ENCODE results near the gene LARP1.

The LARP1 gene

GRCh38 chr5:154764967-154765366 lies 9.8 kb downstream of the LARP1 start:
- no peak overlapping the region for H3K4me3 ChIP-seq (replicated peaks in 1 of 2; ENCODE audit: low read depth in 2 of 2, low read length in 2 of 2)
- no peak for DNase-seq (ENCODE audit: low read depth in 2 of 2)
- TF ChIP-seq CTCF (IDR thresholded peaks at IDR 0.05; ENCODE audit: low read depth, low read length): no peak

DNA sequence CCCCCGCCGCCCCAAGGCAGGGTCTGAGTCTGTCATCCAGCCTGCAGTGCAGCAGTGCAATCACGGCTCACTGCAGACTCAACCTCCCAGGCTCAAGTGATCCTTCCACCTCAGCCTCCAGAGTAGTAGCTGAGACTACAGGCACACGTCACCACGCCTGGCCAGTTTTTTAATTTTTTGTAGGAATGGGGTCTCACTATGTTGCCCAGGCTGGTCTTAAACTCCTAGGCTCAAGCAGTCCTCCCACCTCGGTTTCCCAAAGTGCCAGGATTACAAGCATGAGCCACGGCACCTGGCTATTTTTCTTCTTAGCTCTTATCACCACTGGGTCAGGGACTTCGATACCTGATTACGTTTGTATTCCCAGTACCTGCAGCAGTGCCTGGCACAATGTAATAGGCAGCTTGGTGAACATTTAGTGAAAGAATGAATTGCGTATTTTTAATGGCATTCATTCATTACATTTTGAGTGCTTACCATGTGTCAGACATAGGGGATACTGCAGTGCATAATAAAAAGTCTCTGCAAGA lies 10.3 kb downstream of the LARP1 start:
- TF ChIP-seq CTCF (IDR thresholded peaks at IDR 0.05; ENCODE audit: low read depth, low read length): no peak

GRCh38 chr5:154766558-154767281 lies 11.5 kb downstream of the LARP1 start:
- TF ChIP-seq CTCF (IDR thresholded peaks at IDR 0.05; ENCODE audit: low read depth, low read length): no peak
- H3K4me3 ChIP-seq (replicated peaks in 1 of 2; ENCODE audit: low read depth in 2 of 2, low read length in 2 of 2): no peak overlapping the region
- DNase-seq (ENCODE audit: low read depth in 2 of 2): no peak

More for the DNA sequence above, 10.3 kb downstream of the LARP1 start:
- DNase-seq (ENCODE audit: low read depth in 2 of 2): no peak
- no peak overlapping the region for H3K4me3 ChIP-seq (replicated peaks in 1 of 2; ENCODE audit: low read depth in 2 of 2, low read length in 2 of 2)

DNA sequence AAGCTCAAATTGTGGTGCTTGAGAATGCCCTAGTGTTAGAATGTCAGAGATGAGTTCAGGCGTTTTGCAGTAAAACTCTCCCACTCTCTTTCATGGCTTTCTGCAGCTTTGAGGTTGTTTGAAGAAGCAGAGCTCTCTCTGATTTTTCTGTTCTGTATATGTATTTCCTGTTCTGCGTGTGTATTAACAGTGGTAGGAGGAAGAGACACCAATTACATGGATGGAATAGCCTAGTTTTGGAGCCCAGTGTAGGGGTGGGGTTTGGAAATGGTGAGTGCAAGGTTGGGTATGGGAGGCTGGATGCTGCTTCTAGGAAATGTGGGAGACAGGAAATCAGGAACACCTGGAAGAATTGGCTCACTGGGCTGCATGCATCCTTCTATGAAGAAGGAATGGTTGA lies 12.4 kb downstream of the LARP1 start:
- no peak overlapping the region for H3K4me3 ChIP-seq (replicated peaks in 1 of 2; ENCODE audit: low read depth in 2 of 2, low read length in 2 of 2)
- no peak for TF ChIP-seq CTCF (IDR thresholded peaks at IDR 0.05; ENCODE audit: low read depth, low read length)
- no peak for DNase-seq (ENCODE audit: low read depth in 2 of 2)

DNA sequence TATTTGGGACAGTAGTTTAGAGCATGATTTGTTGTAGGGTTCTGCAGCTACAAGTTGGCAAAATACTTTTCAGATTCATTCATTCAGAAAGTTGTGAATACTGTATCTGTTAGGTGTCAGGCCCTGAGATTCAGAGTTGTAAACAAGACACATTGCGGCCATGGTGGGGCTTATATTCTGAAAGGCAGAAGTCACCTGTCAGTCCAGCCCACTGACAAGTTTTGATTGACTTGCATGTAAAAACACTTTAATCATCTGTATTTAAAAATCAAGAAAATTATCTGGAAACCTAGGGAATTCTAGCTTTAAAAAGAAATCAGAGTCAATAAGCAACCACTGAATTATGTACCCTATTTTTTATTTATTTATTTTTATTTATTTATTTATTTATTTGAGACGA lies 13.0 kb downstream of the LARP1 start:
- H3K4me3 ChIP-seq (replicated peaks in 1 of 2; ENCODE audit: low read depth in 2 of 2, low read length in 2 of 2): no peak overlapping the region
- no peak for DNase-seq (ENCODE audit: low read depth in 2 of 2)
- TF ChIP-seq CTCF (IDR thresholded peaks at IDR 0.05; ENCODE audit: low read depth, low read length): no peak

DNA sequence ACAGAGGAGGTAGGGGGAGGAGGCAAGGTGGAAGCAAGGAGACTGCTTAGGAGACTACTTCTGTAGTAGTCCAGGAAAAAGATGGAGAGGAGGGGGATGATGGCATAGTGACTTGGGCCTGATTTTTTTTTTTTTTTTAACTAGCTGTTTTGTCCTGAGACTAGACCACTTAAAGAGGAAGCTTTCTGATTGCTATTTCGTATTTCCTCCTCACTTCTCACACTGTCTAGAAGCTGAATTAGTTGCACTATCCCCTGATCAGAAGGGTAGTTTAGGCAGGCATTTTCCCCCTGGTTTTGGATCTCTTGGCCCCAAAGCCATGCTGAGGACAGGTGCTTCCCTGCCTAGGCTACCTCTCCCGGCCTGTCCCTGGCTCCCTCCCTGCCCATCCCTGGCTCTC lies 14.9 kb downstream of the LARP1 start:
- TF ChIP-seq CTCF (IDR thresholded peaks at IDR 0.05; ENCODE audit: low read depth, low read length): no peak

More for the DNA sequence above, 14.9 kb downstream of the LARP1 start:
- no peak overlapping the region for H3K4me3 ChIP-seq (replicated peaks in 1 of 2; ENCODE audit: low read depth in 2 of 2, low read length in 2 of 2)
- no peak for DNase-seq (ENCODE audit: low read depth in 2 of 2)
